Renal cortex interstitium (tissue), 11 donors: ENCODE measurements around the gene CDH16. TPM values are rescaled to one million over a fixed set of nuclear protein-coding genes. Genes with fewer than 3 reads are reported as not detected.
"Not testable (repeated sequence)": the region's sequence is repeated elsewhere in the genome, so short reads cannot be mapped to it uniquely, and the experiment has no call there.

Experiments used
- DNase-seq, 11 donors: peaks; one replicate each; pipeline ENCODE4 v3.0.0-alpha.2; 2013; ENCODE audit warnings: low read depth in 9 of 11, low spot score in 4 of 11; ENCODE audit errors: extremely low read depth in 1 of 11
- polyA plus RNA-seq, 3 donors: library from polyadenylated mRNA; unstranded; fragments of 120-200 nt; gene quantifications; one replicate each; pipeline ENCODE4 v1.2.1, GENCODE V29; 2013; ENCODE audit not compliant: insufficient read length in 3 of 3

Gene CDH16
- polyA plus RNA-seq, 3 donors: 215 to 316 (median 241) TPM

DNA sequence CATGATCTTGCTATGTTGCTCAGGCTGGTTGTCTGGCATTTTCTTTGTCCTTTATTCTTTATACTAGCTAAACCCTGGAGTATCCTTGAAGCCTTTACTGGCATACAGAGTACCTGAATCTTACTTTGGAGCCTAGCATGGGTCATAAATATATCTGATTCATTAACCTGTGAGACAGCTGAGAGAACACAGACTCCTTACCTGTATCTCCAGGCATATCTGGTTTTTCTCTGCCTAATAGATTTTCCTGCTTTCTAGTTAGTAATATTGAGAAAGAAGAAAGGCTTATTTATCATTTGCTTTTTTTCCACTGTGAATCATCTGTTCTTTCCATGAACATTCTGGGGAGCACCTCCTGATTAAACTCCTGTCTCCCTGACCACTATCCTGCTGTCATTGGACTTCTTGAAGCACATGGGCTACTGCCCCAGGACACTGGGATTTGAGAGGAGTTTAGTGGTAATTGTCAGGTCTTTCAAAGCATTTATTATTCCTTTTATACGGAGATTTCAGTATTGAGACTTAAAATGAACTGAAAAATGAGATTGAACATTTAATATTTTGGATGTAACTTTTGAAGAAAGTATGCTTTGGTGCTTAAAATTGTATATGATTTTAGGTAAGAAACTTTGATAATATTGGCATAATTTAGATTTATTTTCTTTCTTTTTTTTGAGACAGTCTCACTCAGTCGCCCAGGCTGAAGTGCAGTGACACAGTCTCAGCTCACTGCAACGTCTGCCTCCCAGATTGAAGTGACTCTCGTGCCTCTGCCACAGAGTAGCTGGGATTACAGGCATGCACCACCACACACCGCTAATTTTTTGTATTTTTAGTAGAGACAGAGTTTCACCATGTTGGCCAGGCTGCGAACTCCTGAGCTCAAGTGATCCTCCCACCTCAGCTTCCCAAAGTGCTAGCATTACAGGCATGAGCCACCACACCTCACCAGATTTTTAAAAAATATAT, 29.8 kb downstream of the CDH16 start:
- DNase-seq: no peak

DNA sequence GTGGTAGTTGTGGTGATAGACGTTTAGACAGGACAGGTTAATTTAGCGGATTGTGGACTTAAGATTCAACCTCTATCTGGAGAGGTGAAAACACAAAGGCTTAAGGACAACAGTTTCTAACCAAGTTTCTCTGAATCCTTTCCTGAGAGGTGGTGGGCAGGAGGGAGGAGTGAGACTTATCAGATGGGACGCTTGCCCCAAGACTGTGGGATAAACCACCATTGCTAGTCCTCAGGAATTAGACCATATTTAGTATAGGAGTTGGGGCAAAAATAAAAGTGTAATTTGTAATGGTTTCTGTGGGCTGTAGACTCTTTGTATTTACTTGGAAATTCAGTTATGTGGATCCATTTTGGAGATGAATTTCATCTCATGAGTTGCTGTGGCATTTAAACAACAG, 31.8 kb downstream of the CDH16 start:
- no peak for DNase-seq

DNA sequence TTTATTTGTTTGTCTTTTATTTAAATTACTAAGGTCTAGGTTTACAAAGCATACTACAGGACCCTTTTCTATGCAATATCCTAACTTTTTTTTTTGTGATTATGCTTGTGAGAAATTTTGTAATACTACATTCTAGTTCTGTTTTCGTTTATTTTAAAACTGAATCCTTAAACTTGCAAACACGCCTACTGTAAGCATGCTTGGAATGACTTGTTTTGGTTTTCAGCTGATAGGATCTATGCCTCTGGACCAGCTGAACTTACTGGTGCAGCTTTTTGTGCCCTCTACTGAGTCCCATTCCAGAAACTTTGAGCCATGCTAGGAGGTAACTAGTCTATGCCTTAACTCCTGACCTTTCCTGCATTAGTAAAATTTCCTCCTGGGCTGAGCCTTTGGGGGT, 32.4 kb downstream of the CDH16 start:
- no peak for DNase-seq

DNA sequence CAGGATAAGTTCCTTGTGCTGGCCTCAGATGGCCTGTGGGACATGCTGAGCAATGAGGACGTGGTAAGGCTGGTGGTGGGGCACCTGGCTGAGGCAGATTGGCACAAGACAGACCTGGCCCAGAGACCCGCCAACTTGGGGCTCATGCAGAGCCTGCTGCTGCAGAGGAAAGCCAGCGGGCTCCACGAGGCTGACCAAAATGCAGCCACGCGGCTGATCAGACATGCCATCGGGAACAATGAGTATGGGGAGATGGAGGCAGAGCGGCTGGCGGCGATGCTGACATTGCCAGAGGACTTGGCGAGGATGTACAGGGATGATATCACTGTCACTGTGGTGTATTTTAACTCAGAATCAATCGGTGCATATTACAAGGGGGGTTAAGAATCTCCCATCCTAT, 33.2 kb downstream of the CDH16 start:
- DNase-seq: no peak

DNA sequence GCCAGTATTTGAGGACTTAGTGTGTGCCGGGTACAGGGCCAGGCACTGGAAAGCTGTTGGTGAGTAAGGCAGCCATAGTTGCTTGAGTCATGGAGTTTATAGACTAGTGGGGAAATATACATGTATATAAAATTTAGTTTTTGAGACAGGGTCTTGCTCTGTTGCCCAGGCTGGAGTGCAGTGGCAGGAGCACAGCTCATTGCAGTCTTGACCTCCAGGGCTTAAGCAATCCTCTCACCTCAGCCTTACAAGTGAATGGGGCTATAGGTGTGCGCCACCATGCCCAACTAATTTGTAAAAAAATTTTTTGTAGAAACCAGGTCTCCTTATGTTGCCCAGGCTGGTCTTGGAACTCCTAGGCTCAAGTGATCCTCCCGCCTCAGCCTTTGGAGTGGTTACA, 36.0 kb downstream of the CDH16 start:
- no peak for DNase-seq

DNA sequence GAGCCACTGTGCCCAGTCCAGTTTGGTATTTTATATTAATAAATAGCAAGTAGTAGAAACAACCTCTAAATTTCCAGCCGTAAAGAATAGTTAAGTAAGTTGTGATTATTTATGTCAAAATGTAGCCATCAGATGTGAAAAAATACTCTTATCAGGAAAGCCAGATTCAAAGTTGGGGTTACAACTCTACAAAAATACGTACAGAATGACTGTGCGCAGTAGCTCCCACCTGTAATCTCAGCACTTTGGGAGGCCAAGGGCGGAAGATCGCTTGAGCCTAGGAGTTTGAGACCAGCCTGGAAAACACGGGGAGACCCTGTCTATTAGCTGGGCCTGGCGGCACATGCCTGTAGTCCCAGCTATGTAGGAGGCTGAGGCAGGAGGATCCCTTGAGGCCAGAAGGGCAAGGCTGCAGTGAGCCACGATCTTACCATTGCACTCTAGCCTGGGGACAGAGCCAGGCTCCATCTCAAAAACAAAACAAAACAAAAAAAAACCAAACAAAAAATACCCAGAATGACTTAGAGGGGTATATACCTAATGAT, 36.6 kb downstream of the CDH16 start:
- DNase-seq: no peak

DNA sequence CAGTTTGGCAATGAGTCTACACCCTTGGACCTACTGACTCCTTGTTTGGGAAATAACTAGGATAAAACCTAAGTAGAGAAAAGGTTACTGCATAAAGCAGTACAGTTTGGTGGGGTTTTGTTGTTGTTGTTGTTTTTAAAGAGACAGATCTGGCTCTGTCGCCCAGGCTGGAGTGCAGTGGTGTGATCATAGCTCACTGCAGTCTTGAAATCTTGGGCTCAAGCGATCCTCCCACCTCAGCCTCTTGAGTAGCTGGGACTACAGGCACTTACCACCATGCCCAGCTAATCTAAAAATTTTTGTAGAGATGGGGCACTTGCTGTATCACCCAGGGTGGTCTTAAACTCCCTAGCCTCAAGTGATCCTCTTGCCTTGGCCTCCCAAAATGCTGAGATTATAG, 37.1 kb downstream of the CDH16 start:
- DNase-seq: no peak

DNA sequence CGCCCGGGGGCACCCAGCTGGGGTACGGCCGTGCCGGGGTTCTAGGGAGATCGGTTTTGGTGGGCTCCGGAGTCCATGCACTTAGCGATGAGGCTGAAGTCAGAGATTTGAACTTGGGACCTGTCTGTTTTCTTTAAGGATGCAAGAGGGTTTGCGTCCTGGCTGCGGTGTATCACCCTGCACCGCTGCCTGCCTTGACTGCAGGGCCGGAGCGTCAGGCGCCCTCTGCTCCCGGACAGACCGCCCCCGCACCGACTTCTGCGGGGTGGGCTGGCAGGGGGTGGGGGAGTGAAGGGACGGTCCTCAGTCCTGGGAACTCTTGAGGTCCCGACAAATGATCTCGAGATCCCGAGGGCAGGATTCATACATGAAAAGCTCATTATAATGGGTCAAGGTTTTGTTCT, 37.7 kb downstream of the CDH16 start:
- DNase-seq: no peak

DNA sequence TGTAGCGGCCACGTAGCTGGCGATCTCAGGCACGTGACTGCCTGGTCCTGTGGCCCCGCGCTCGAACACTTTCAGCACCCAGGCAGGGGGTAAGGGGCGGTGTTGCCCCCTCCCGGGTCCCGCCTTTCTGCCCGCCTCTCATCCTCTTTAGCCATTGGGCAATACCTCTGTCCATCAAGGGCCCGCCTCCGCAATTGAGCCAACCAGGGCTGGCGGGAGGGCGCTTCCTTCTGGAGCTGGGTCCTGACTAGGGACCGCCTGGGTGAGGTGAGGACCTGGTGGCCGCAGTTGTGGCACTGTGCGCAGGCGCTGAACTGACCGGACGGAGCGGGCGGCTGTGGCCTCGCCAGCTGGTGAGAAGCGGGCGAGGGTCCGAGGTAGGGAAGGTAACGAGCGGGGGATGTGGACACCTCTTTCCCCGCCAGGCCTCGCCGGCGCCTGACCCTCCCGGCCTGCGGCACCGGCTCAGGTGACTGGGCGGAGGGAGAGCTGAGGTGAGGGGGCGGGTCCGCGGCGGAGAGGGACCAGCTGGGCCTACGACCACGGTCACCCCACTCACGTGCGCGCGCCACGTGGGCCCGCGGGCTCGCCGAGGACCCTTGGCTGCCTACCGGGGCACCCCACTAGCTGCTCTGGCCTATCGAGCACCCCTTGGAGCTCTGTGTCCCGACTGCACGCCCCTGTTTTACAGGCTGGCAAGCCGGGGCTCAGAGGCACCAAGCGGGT, 38.2 kb downstream of the CDH16 start, which contains the start of gene PDP2:
TSS of gene PDP2 (plus strand) at position 228 of the 726 bp plus-strand sequence. CDS start 3,770 bp downstream, outside the sequence.
- peak; percentile 83 to 95 (median 91) for DNase-seq

DNA sequence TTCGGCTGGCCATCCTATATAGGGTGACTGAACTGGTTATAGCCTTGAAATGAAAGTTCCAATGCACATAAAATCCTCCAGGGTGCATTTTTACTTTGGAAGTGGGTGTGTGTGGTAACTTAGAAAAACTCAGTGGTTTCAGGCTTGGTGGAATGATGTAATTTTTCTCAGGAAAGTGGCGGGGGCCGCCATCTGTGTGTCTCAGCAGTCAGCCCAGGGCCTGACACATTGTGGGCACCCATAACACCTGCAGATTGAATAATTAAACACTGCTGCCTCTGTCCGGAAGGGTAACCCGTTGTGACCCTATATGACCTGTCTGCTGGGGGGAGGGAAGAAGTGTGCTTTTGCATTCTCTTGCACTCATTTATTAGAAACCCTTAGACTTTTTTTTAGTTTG, 40.6 kb downstream of the CDH16 start:
- no peak for DNase-seq

DNA sequence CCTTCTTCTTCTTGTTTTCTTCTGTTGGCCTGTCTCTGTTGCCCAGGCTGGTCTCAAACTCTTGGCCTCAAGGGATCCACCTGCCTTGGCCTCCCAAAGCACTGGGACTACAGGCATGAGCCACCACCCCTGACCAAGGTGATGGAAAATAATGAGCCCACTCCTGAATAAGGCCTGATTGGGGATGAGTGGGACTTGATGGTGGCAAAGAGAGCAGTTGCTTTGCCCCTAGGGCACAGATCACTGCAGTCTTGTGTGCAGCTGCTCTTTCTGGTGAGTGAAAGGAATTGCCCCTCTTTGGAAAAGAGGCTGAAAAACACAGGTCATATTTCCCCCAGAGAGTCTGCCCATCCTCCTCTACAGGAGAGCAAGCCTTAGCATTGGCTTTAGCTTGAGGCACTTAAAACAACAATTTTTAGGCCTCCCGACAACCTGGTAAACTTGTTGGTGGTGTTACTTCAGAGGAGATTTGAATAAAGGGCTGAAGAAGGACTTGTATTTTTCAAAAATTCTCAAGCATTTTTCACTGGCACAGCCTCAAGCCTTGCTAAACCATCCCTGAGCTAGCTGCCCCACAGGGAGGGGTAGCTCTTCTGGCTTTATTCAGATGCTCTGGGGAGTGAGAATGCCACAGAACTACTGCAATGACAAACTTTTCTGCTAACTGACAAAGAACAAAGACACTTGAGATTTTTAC, 44.5 kb downstream of the CDH16 start:
- no peak for DNase-seq

DNA sequence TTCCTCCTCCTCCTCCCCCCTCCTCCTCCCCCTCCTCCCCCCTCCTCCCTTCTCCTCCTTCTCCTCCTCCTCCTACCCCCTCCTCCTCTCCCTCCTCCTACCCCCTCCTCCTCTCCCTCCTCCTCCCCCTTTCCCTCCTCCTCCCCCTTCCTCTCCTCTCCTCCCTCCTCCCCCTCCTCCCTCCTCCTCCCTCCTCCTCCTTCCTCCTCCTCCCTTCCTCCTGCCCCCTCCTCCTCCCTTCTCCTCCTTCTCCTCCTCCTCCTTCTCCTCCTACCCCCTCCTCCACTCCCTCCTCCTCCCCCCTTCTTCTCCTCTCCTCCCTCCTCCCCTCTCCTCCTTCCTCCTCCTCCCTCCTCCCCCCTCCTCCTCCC, 45.0 kb downstream of the CDH16 start:
- no peak for DNase-seq

DNA sequence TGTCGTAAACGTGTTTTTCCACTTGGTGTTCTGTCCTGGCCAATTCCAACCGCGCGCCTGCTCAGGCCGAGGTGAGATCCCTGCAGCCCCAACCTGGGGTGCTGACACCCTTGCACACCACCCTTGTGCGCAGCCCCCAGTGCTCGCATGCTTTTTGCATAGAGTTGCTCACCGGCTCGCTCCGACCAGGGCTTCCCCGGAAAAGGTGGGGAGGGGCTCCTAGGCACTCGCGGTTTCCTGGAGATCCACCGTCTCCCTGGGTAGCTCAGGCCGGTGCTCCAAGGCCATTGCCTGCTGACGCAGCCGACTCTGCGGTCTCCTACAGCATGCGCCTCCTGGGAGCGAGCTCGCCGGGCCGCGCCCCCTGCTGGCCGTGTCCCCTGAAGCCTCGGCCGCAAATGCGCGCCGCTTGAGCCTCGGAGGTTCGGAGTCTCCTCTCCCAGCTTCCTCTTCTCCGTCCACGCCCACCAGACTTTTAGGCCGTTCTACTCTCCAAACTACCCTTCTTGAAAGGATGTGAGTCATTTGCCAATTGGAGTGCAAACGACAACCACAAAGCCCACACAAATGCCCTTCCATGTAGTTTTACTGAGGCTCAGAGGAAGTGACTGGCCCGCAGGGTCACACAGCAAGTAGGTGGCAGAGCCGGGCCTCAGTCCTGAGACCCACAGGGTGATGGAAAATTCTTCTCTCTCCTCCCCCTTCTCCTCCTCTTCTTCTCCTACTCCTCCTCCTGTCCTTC, 45.6 kb downstream of the CDH16 start:
- peak in 9 of 11 donors; percentile 49 to 78 (median 72) for DNase-seq

DNA sequence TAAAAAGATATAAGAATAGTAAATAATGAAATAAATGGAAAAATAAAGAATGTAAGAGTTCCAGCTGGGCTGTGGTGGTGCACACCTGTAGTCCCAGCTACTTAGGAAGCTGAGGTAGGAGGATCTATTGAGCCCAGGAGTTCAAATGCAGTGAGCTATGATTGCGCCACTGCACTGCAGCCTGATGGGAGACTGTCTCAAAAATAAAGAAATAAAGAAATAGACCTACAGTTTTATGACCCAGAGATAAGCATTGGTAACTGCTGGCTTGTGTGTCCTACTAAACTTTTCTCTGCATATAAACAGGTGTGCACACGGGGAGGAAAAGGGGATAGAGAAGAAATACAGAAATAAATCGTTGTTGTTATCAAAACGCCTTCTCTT, 46.1 kb downstream of the CDH16 start:
- DNase-seq: no peak

DNA sequence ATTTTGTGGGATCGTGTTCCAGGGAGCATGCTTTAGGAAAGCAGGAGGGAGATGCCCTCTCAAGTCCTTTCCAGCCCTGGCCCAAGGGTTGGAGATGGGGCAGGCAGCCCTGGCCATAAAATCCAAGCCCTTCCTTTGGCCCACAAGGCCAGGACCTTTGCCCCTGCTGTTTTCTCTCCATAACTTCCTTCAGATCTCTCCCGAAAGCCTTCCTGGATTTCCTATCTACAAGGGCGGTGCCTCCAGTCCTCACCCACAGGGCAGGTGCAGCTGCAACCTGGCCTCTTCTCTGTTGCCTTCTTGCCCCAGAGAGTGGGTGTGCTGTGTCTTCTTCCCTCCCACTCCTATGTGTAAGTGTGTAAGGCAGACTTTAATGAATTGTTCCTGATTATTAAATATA, 46.8 kb downstream of the CDH16 start:
- no peak for DNase-seq

DNA sequence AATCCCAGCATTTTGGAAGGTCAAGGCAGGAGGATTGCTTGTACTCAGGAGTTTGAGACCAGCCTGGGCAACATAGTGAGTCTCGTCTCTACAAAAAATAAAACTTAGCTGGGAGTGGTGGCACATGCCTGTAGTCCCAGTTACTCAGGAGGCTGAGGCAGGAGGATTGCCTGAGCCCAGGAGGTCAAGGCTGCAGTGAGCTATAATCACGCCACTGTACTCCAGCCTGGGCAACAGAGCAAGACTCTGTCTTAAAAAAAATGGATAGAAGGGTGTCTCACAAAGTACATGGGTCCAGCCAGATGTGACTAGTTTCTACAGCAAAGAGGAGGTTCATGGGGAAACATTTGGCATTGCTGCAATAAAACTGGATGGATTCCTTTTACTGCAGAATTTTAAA, 47.3 kb downstream of the CDH16 start:
- DNase-seq: not testable (repeated sequence)

DNA sequence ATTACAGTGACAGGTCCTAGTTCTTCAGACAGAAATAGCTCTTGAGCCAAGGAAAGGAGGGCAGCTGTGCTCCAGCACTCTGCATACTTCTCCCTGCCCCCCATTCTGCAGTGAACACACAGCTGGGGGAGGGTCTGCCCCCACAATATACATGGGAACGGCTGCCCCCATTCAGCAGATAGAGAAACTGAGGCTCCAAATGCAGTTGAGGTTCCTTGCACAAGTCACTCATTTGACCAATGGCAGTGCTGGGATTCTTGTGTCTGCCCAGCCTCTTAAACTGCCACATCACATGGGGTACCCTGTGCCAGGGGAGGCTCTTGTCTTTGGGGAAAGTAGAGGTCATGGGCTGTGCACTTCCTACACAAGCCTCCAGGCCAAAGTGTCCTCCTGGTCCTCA, 49.3 kb downstream of the CDH16 start:
- no peak for DNase-seq

DNA sequence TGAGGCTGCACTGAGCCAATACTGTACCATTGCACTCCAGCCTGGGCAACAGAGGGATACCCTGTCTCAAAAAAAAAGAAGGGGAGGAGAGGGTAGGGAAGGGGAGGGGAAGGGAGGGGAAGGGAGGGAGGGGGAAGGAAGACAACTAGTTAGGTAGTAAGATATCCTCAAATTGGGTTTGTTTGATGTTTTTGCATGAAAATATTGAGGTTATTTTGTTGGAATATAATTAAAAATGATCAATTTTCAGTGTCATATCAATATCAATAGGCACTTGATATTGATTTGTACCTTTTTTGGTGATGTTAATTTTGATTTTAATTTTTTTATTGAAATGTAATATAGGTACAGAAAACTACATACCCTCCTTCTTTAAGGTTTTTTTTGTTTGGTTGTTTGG, 55.0 kb downstream of the CDH16 start:
- DNase-seq: no peak

DNA sequence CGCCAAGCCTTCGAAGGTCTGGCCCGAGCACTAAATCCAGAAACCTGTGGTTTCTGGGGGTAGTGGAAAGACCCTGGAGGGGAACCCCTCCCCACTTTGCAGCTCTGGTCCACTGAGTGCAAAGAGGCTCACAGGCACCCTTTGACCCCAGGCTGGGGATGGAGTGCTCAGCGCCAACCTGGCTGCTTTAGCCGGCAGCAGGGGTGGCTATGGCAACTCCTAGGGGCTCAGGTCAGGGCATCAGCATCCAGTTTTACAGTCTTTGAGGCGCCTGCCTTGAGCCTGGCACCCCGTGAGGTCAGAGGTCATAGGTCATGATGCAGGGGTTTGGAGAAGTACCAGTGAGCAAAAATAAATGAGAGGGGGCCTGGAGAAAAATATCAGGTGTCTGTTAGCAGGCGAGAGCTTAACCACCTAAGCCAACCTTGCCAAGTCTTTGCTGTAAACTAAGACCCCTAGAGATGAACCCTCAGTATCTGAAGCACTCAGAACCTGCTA, 56.6 kb downstream of the CDH16 start:
- DNase-seq: no peak
